Omental fat pad (tissue), 4 donors: Measurements from ENCODE around the gene SAMD5. TPM values are rescaled to one million over a fixed set of nuclear protein-coding genes. Genes with fewer than 3 reads are reported as not detected.

Source experiments
- ATAC-seq: fragments of 150-250 bp; one replicate; pipeline ENCODE4 v1.9.1; 2016; ENCODE audit warnings: mild to moderate bottlenecking, moderate library complexity; ENCODE audit not compliant: low FRiP score
- DNase-seq: peaks from one replicate; pipeline ENCODE4 v3.0.0-alpha.2; 2019; ENCODE audit warnings: low spot score
- CTCF ChIP-seq, 3 donors: fragments of 450-650 bp; IDR thresholded peaks; one replicate each; pipeline ENCODE4 v1.5.1; 2016 to 2017; ENCODE audit warnings: antibody characterized with exemption in 3 of 3, mild to moderate bottlenecking in 3 of 3, moderate library complexity in 2 of 3
- total RNA-seq, 4 donors: library from RNA; depleted of rRNA; stranded (reverse); fragments of >200 nt; gene quantifications; one replicate each; pipeline ENCODE4 v1.1.0, GENCODE V29; 2016

Gene SAMD5
- total RNA-seq, 4 donors from 2014 or later = 0.69 to 3.3 (median 1.8) TPM

GRCh38 chr6:147578159-147578558 is 69.7 kb downstream of the SAMD5 start:
- no peak for ATAC-seq
- TF ChIP-seq CTCF (IDR thresholded peaks at IDR 0.05) = no peak
- DNase-seq = no peak

- DNase-seq = no peak
Measured at GRCh38 chr6:147578883-147579282, 70.4 kb downstream of the SAMD5 start.

GRCh38 chr6:147579667-147580066 is 71.2 kb downstream of the SAMD5 start:
- DNase-seq = no peak
- no peak for TF ChIP-seq CTCF (IDR thresholded peaks at IDR 0.05)
- ATAC-seq = peak; percentile 60

More at GRCh38 chr6:147578883-147579282, 70.4 kb downstream of the SAMD5 start:
- TF ChIP-seq CTCF (IDR thresholded peaks at IDR 0.05) = no peak
- ATAC-seq = no peak

- ATAC-seq = no peak
- TF ChIP-seq CTCF (IDR thresholded peaks at IDR 0.05) = no peak
- no peak for DNase-seq
Measured at GRCh38 chr6:147582991-147583390, 74.5 kb downstream of the SAMD5 start.

GRCh38 chr6:147585256-147585655 is 76.8 kb downstream of the SAMD5 start:
- DNase-seq = no peak
- TF ChIP-seq CTCF (IDR thresholded peaks at IDR 0.05) = no peak
- ATAC-seq = no peak

- ATAC-seq (peak; percentile 64), DNase-seq (no peak)
- no peak for TF ChIP-seq CTCF (IDR thresholded peaks at IDR 0.05)
Measured at GRCh38 chr6:147586044-147586443, 77.6 kb downstream of the SAMD5 start.

GRCh38 chr6:147587907-147588306 is 79.4 kb downstream of the SAMD5 start:
- ATAC-seq (no peak), DNase-seq (no peak)
- no peak for TF ChIP-seq CTCF (IDR thresholded peaks at IDR 0.05)
